T-cell (primary cell): ENCODE results near the gene UBA52. TPM values are rescaled to one million over a fixed set of nuclear protein-coding genes. Genes with fewer than 3 reads are reported as not detected.

Experiments
- ATAC-seq, 4 experiments: fragments of 200-7000 bp in 3 of 4; fragments of 150-1000 bp in 1 of 4; cut with Tn5 transposase; replicated peaks in 1 of 4; 1 replicate in 3 of 4; 2 replicates in 1 of 4; pipeline ENCODE4 v1.10.0; 2021; ENCODE audit warnings: moderate library complexity in 3 of 4, mild to moderate bottlenecking in 2 of 4, moderate number of reproducible peaks in 1 of 4
- CTCF ChIA-PET, 2 donors: fragments of 300-600 bp; sonication (Branson Sonifier 250); formaldehyde crosslinking; loops; one replicate each; lab custom pipeline; 2022; ENCODE audit warnings: antibody characterized with exemption in 2 of 2; lab: Charles Lee
- POLR2A ChIA-PET, 2 donors: fragments of 300-600 bp; sonication (Branson Sonifier 250); formaldehyde crosslinking; loops; one replicate each; lab custom pipeline; 2022; ENCODE audit warnings: antibody characterized with exemption in 2 of 2; lab: Charles Lee
- DNase-seq, 35 experiments: peaks; one replicate each; pipeline versions ENCODE4 v3.0.0 to v3.0.0-alpha.2; 2013 to 2023
- H3K27ac ChIP-seq: one replicate; pipeline ENCODE4 v1.5.1; 2013; ENCODE audit warnings: low read length
- H3K27me3 ChIP-seq, 2 experiments: replicated peaks in 1 of 2; 1 replicate in 1 of 2; 2 replicates in 1 of 2; pipeline versions ENCODE4 v1.6.1 to v1.7.0; 2013; ENCODE audit warnings: low read length in 1 of 2, mixed read lengths in 1 of 2; ENCODE audit not compliant: control insufficient read depth in 2 of 2, insufficient read depth in 2 of 2; ENCODE audit errors: extremely low read depth in 1 of 2
- H3K36me3 ChIP-seq, 2 donors: 1 replicate in 1 of 2; 2 replicates in 1 of 2; pipeline versions ENCODE4 v1.6.1 to v1.7.0; 2013; ENCODE audit warnings: low read length in 1 of 2; ENCODE audit not compliant: control insufficient read depth in 2 of 2, insufficient read depth in 1 of 2; ENCODE audit errors: extremely low read depth in 1 of 2
- H3K4me1 ChIP-seq, 2 experiments: 1 replicate in 1 of 2; 2 replicates in 1 of 2; pipeline versions ENCODE4 v1.6.1 to v1.7.0; 2013; ENCODE audit warnings: low read length in 2 of 2, mixed read lengths in 1 of 2; ENCODE audit not compliant: insufficient read depth in 2 of 2, control insufficient read depth in 1 of 2; ENCODE audit errors: extremely low read depth in 1 of 2
- H3K4me3 ChIP-seq, 2 donors: 1 replicate in 1 of 2; 2 replicates in 1 of 2; pipeline versions ENCODE4 v1.5.1 to v1.7.0; 2013; ENCODE audit warnings: mild to moderate bottlenecking in 2 of 2, low read length in 1 of 2, moderate library complexity in 1 of 2; ENCODE audit not compliant: control insufficient read depth in 1 of 2; ENCODE audit errors: extremely low read depth in 1 of 2
- H3K9me3 ChIP-seq: 2 replicates; pipeline ENCODE4 v1.7.0; 2013
- H3K27ac Mint-ChIP-seq, 2 donors: one replicate each; pipeline ENCODE4 v1.8.0; 2020 to 2021; ENCODE audit warnings: mild to moderate bottlenecking in 2 of 2, mixed read lengths in 2 of 2
- H3K27me3 Mint-ChIP-seq, 2 donors: one replicate each; pipeline ENCODE4 v1.8.0; 2021 to 2022; ENCODE audit warnings: mixed read lengths in 2 of 2
- H3K36me3 Mint-ChIP-seq: one replicate; pipeline ENCODE4 v1.8.0; 2021; ENCODE audit warnings: mixed read lengths
- H3K4me1 Mint-ChIP-seq, 3 donors: one replicate each; pipeline ENCODE4 v1.8.0; 2020 to 2022; ENCODE audit warnings: mixed read lengths in 3 of 3, mild to moderate bottlenecking in 1 of 3
- H3K4me3 Mint-ChIP-seq, 3 donors: one replicate each; pipeline ENCODE4 v1.8.0; 2020 to 2022; ENCODE audit warnings: mild to moderate bottlenecking in 3 of 3, mixed read lengths in 3 of 3, moderate library complexity in 3 of 3
- H3K9me3 Mint-ChIP-seq, 3 donors: one replicate each; pipeline ENCODE4 v1.8.0; 2020 to 2022; ENCODE audit warnings: mixed read lengths in 3 of 3
- WGBS: methylation state at CpG from one replicate; pipeline ENCODE4 v1.1.5; 2013; ENCODE audit warnings: missing lambda C conversion rate; ENCODE audit not compliant: insufficient coverage; 5-methylcytosine and 5-hydroxymethylcytosine counted together
- total RNA-seq, 35 experiments: library from RNA in 6 of 35; stranded (reverse) in 6 of 35; fragments of 120-200 nt in 1 of 35; gene quantifications; one replicate each; pipeline versions ENCODE4 v1.2.1 to v1.2.4 and lab custom pipeline; 2013 to 2026

The UBA52 gene
- total RNA-seq, 5 donors from 2014 or later (not counting 1 experiment from before 2014, with no cell fraction given) = 1,917 to 2,053 (median 1,972) TPM

- ChIA-PET CTCF (interaction anchor here (0.6 to 3.2 kb wide), 6 partner anchors 17 to 260 kb away, joined by 3 to 24 read pairs (median 9); partner anchors contain the start of genes ELL (in 1 of the 2), KXD1 (in 1 of the 2) and UBA52 (in 1 of the 2)), POLR2A (interaction anchor here (0.9 to 1.4 kb wide), 4 partner anchors 12 to 93 kb away, joined by 3 to 5 read pairs (median 3); partner anchors contain the start of gene KXD1 (in 1 of the 2))
- no peaks in the 10 kb centered on the region for H3K9me3 Mint-ChIP-seq
- under 1% methylated on average over 72 of the region's 72 CpGs for WGBS
- H3K4me1 Mint-ChIP-seq = peaks cover 35 to 46% (median 37%) of the 10 kb centered on the region in 3 donors
- no peaks in the 10 kb centered on the region for H3K9me3 ChIP-seq
- no peaks in the 10 kb centered on the region for H3K27me3 Mint-ChIP-seq
- peak within 1 kb of the TSS; percentile 93 to 95 for H3K27ac Mint-ChIP-seq
- H3K27ac ChIP-seq = peak within 1 kb of the TSS; percentile 93
- H3K27me3 ChIP-seq = no peaks in the 10 kb centered on the region
- H3K4me3 Mint-ChIP-seq = peak within 1 kb of the TSS; percentile 79 to 88 (median 80)
- peaks cover 3% of the 10 kb centered on the region for H3K36me3 Mint-ChIP-seq
- peak within 1 kb of the TSS; percentile 77 to 78 for H3K4me3 ChIP-seq
- ATAC-seq (peak; percentile 81 to 85 (median 82)), DNase-seq (peak; percentile 73 to 91 (median 86))
- peaks cover 16 to 46% of the 10 kb centered on the region in 2 experiments for H3K4me1 ChIP-seq
- peaks cover 8 to 12% of the 10 kb centered on the region in 2 donors for H3K36me3 ChIP-seq
Measured at GRCh38 chr19:18588611-18589379, 17.1 kb downstream of the UBA52 start, which contains the start of gene REX1BD. Gene REX1BD, plus strand, starts transcription at chr19:18588798. Its CDS starts 4 bp downstream, at chr19:18588802.

DNA sequence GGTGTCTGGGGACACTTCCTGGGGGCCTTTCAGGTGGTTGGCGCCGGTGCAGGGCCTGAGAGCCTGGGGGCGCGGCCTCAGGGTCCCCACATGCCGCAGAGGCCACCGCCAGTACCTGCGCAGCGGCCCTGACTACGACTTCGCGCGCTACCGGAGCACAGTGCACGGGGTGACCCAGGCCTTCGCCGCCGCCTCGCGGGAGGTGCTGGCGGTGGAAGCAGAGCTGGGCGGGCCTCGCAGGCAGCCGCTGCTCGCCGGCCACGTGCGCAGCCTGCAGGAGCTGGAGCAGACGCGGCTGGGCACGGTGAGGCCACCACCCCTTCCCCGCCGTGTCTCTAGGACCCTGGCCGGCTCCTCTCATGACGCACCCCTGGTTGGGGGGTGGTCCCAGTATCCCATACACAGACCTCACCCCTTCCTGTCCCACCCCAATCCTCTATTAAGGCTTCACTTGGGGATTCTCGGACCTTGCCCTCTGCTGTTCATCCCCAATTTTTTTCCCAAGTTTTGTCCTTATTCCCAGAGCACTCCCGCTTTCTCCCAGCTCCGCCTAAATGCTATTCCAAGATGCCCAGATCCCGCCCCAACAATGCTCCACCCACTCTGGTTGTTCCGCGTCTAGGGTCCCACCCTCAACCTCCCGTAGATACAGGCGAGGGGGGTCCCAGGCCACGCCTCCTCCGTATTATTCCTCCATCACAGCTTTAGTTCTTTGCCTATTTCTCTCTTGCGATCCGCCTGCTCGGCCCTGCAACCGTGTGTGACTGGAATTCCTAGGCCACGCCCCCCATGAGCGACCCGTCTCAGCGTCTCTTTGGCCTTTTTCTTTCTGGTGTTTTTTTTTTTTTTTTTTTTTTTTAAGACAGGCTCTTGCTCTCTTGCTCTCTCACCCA, 18.0 kb downstream of the UBA52 start:
- POLR2A ChIA-PET = interaction anchor here (0.6 to 1.4 kb wide), 7 partner anchors 12 to 941 kb away, joined by 3 to 14 read pairs (median 5); partner anchors contain the start of gene KXD1 (in 1 of the 2)
- WGBS = 12% methylated on average over 43 of the region's 52 CpGs
- H3K36me3 ChIP-seq = peaks cover 8 to 12% of the 10 kb centered on the region in 2 donors
- Mint-ChIP-seq H3K4me1 (peaks cover 37 to 48% (median 38%) of the 10 kb centered on the region in 3 donors), H3K9me3 (no peaks in the 10 kb centered on the region), H3K4me3 (peak overlapping the region; percentile 79 to 88 (median 80)), H3K27me3 (no peaks in the 10 kb centered on the region), H3K36me3 (peaks cover 3% of the 10 kb centered on the region), H3K27ac (peak overlapping the region; percentile 89)
- H3K4me1 ChIP-seq = peaks cover 16 to 53% of the 10 kb centered on the region in 2 experiments
- H3K4me3 ChIP-seq = peak overlapping the region; percentile 77 to 78
- DNase-seq (peak in 32 of 35 experiments; percentile 51 to 86 (median 67)), ATAC-seq (peak; percentile 59 to 61 (median 60))
- peaks cover 0 to 2% of the 10 kb centered on the region in 2 experiments for H3K27me3 ChIP-seq
- CTCF ChIA-PET = interaction anchor here (0.6 to 3.2 kb wide), 6 partner anchors 18 to 260 kb away, joined by 3 to 24 read pairs (median 9); partner anchors contain the start of genes ELL (in 1 of the 2), KXD1 (in 1 of the 2) and UBA52 (in 1 of the 2)
- H3K27ac ChIP-seq = peak overlapping the region; percentile 93
- no peaks in the 10 kb centered on the region for H3K9me3 ChIP-seq

- Mint-ChIP-seq H3K36me3 (peaks cover 3% of the 10 kb centered on the region), H3K27me3 (no peaks in the 10 kb centered on the region), H3K4me3 (peak overlapping the region; percentile 55 to 80 (median 72)), H3K4me1 (peaks cover 37 to 50% (median 39%) of the 10 kb centered on the region in 3 donors), H3K9me3 (no peaks in the 10 kb centered on the region), H3K27ac (peak overlapping the region; percentile 39 to 89)
- peaks cover 0 to 5% of the 10 kb centered on the region in 2 experiments for H3K27me3 ChIP-seq
- ChIA-PET CTCF (interaction anchor here in 1 of 2 donors (1.8 kb wide), 1 partner anchor 95 kb away, joined by 5 read pairs; no protein-coding TSS in a partner anchor), POLR2A (interaction anchor here in 1 of 2 donors (0.6 to 0.7 kb wide), 3 partner anchors 95 to 940 kb away, joined by 5 to 14 read pairs (median 5); no protein-coding TSS in a partner anchor)
- ATAC-seq (no peak), DNase-seq (peak in 3 of 35 experiments; percentile 7 to 37 (median 29))
- peaks cover 8 to 12% of the 10 kb centered on the region in 2 donors for H3K36me3 ChIP-seq
- WGBS = 92% methylated on average over 28 of the region's 40 CpGs
- H3K4me3 ChIP-seq = peak overlapping the region in 1 of 2 donors; percentile 77
- no peaks in the 10 kb centered on the region for H3K9me3 ChIP-seq
- H3K4me1 ChIP-seq = peaks cover 19 to 57% of the 10 kb centered on the region in 2 experiments
- H3K27ac ChIP-seq = no peak overlapping the region
Measured at GRCh38 chr19:18590273-18591272, 18.9 kb downstream of the UBA52 start.

DNA sequence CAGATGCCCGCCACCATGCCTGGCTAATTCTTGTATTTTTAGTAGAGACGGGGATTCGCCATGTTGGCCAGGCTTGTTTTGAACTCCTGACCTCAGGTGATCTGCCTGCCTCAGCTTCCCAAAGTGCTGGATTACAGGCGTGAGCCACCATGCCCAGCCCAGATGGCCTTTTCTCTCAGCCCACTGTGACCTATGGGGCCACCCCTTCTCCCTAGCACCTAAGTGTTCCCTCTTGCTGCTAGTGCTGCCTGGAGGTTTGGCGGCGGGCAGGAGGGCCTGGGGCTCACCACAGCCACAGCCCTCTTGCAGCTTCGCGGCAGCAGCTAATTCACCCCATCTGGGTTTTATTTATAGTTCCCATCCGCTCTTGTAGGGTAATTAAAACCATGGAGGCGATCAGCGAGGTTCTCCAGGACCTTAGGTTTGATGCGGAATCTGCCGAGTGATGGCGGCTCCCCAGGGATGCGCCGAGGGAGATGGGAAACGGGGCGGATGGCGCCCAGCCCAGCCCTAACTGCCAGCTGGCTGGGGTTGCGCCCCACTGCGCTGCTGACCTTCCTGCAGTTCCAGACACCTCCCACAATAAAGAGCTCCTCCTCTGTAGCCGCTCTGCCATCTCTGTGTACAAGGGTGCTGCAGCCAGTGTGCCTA, 20.2 kb downstream of the UBA52 start:
- H3K4me1 Mint-ChIP-seq = peaks cover 35 to 44% (median 38%) of the 10 kb centered on the region in 3 donors
- H3K27ac ChIP-seq = no peak overlapping the region
- peaks cover 0 to 6% of the 10 kb centered on the region in 2 experiments for H3K27me3 ChIP-seq
- DNase-seq (no peak), ATAC-seq (no peak)
- ChIA-PET POLR2A (no interaction called here), CTCF (interaction anchor here in 1 of 2 donors (1.2 to 1.6 kb wide), 2 partner anchors 72 to 255 kb away, joined by 3 to 5 read pairs; no protein-coding TSS in a partner anchor)
- H3K36me3 Mint-ChIP-seq = peaks cover 3% of the 10 kb centered on the region
- no peak overlapping the region for H3K4me3 ChIP-seq
- H3K27me3 Mint-ChIP-seq = peaks cover 0 to 4% of the 10 kb centered on the region in 2 donors
- peaks cover 8 to 12% of the 10 kb centered on the region in 2 donors for H3K36me3 ChIP-seq
- H3K4me1 ChIP-seq = peaks cover 19 to 58% of the 10 kb centered on the region in 2 experiments
- no peaks in the 10 kb centered on the region for H3K9me3 Mint-ChIP-seq
- peak overlapping the region; percentile 9 to 80 (median 37) for H3K4me3 Mint-ChIP-seq
- H3K27ac Mint-ChIP-seq = peak overlapping the region in 1 of 2 donors; percentile 52
- H3K9me3 ChIP-seq = no peaks in the 10 kb centered on the region
- WGBS = 94% methylated on average over 15 of the region's 22 CpGs
